HepG2 (cell line): ENCODE data around the gene RAB2B. TPM values are rescaled to one million over a fixed set of nuclear protein-coding genes. Genes with fewer than 3 reads are reported as not detected.

Source experiments
- CHD4 ChIP-seq: fragments of 200-600 bp; sonication (generic); IDR thresholded peaks from 2 replicates; pipeline ENCODE4 v1.7.0; 2017; ENCODE audit warnings: mild to moderate bottlenecking, low read length, borderline replicate concordance
- FOXA3 ChIP-seq: IDR thresholded peaks from 2 replicates; pipeline ENCODE4 v1.6.1; 2016; ENCODE audit warnings: missing genetic modification reagents, missing compliant biosample characterization
- GABPA ChIP-seq, 2 experiments: IDR thresholded peaks; 2 replicates each; pipeline ENCODE4 v1.6.1; 2011 to 2016; ENCODE audit warnings: low read depth in 2 of 2, low read length in 1 of 2, missing biosample characterization in 1 of 2, missing genetic modification characterization in 1 of 2
- KDM4B ChIP-seq: sonication (generic); formaldehyde crosslinking; IDR thresholded peaks from 2 replicates; pipeline ENCODE4 v1.4.0; 2020; ENCODE audit warnings: missing genetic modification reagents
- PHF8 ChIP-seq: sonication (generic); formaldehyde crosslinking; IDR thresholded peaks from 2 replicates; pipeline ENCODE4 v1.5.0; 2020; ENCODE audit warnings: missing genetic modification reagents
- RARA ChIP-seq: IDR thresholded peaks from 2 replicates; pipeline ENCODE4 v1.6.1; 2016; ENCODE audit warnings: missing genetic modification reagents, missing compliant biosample characterization
- RBM39 ChIP-seq: fragments of 200-400 bp; formaldehyde crosslinking; IDR thresholded peaks from one replicate; pipeline ENCODE4 v1.6.1; 2018; ENCODE audit warnings: antibody characterized with exemption, mild to moderate bottlenecking, low read depth, low read length; ENCODE audit not compliant: poor library complexity, severe bottlenecking
- ZMAT3 ChIP-seq: sonication (generic); formaldehyde crosslinking; conservative IDR thresholded peaks from 2 replicates; pipeline ENCODE4 v1.7.0; 2021; ENCODE audit warnings: missing genetic modification reagents
- ZNF333 ChIP-seq: sonication (generic); formaldehyde crosslinking; IDR thresholded peaks from 2 replicates; pipeline ENCODE4 v1.4.0; 2020; ENCODE audit warnings: mild to moderate bottlenecking, missing genetic modification reagents, borderline replicate concordance
- ZNF431 ChIP-seq: sonication (generic); formaldehyde crosslinking; IDR thresholded peaks from 2 replicates; pipeline ENCODE4 v1.9.0; 2022; ENCODE audit warnings: missing genetic modification reagents, low read depth, mild to moderate bottlenecking, borderline replicate concordance
- ZNF432 ChIP-seq: sonication (generic); formaldehyde crosslinking; IDR thresholded peaks from 2 replicates; pipeline ENCODE4 v1.5.0; 2020; ENCODE audit warnings: missing genetic modification reagents, mild to moderate bottlenecking, borderline replicate concordance
- ZNF672 ChIP-seq: sonication (generic); formaldehyde crosslinking; IDR thresholded peaks from 2 replicates; pipeline ENCODE4 v1.8.1; 2022; ENCODE audit warnings: missing genetic modification reagents
- ZNF766 ChIP-seq: sonication (generic); formaldehyde crosslinking; IDR thresholded peaks from 2 replicates; pipeline ENCODE4 v1.5.0; 2020; ENCODE audit warnings: missing genetic modification reagents, borderline replicate concordance
- polyA plus RNA-seq, 8 experiments: library from polyadenylated mRNA; depleted of rRNA in 3 of 8; stranded (reverse) in 7 of 8; unstranded in 1 of 8; fragments of >200 nt; fragmentation: Illumina TruSeq in 4 of 8; extraction: Trizol in 4 of 8; gene quantifications; 2 replicates each; pipeline versions ENCODE4 v1.2.1 to v1.2.3, GENCODE V29; 2011 to 2016; ENCODE audit warnings: low read depth in 4 of 8, missing spikeins in 1 of 8, mixed read lengths in 1 of 8; ENCODE audit not compliant: insufficient read depth in 1 of 8
- total RNA-seq, 5 experiments: library from RNA; depleted of rRNA; stranded (reverse); fragments of >200 nt; fragmentation: Illumina TruSeq; extraction: Trizol; gene quantifications; 2 replicates each; pipeline ENCODE4 v1.2.3, GENCODE V29; 2016; ENCODE audit warnings: low read depth in 1 of 5
- TF ChIP-seq, protein P1 (sequence below): sonication (generic); formaldehyde crosslinking; IDR thresholded peaks from 2 replicates; pipeline ENCODE4 v1.5.0; 2020; ENCODE audit warnings: missing genetic modification reagents, mild to moderate bottlenecking, borderline replicate concordance
- TF ChIP-seq, protein P2 (sequence below): IDR thresholded peaks from 2 replicates; pipeline ENCODE4 v1.4.0; 2020; ENCODE audit warnings: mild to moderate bottlenecking, missing genetic modification reagents
- TF ChIP-seq, protein P3 (sequence below): IDR thresholded peaks from 2 replicates; pipeline ENCODE4 v1.6.1; 2012; ENCODE audit warnings: low read length, improper control_type of control experiment

RAB2B gene
- total and polyA plus RNA-seq, 2 of the 13 experiments (the other 11 are each of a cell fraction or from before 2014, with no cell fraction given), result 36.0 to 60.6 TPM

DNA sequence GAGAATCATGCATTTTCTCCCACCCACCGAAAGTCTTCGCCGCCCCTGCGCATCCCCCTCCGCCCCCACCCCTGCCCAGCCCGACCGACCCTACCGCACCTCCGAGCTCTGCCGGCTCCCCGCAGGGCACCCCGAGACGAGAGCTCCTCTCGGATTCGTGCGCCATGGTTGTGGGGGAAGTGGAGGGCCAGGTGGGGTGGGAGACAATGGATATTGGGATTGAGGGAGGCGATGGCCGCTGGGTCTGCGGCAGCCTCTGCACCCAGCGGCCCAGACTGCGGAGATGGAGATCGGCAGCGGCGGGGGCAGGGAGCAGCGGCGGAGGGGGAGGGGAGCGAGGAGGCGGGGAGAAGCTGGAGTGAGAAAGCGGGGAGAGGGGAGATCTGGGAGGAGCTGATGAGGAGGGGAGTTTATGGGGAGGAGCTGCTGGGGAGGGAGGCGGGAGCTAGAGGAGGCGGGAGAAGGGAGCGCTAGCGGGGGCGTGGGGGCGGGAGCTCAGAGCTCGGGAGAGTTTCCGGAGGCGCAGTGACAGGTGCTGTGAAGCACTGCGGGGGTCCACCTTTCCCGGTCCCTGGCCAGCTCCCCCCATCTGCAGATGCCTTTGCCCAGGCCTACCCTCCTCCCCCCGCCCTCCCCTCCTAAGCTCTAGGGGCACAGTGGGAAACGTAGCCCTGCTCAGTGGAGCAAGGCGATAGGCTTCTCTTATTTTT is 49.4 kb upstream of the RAB2B start, which contains the start of gene SALL2 (continued):
- TF ChIP-seq GABPA (IDR thresholded peaks at IDR 0.05; ENCODE audit: low read depth, low read length) (no peak; the same call in 1 of the 2 replicates), GABPA (CRISPR knock-in tag; IDR thresholded peaks at IDR 0.05; ENCODE audit: low read depth) (peak; percentile 63), ZNF333 (CRISPR knock-in tag) (peak; percentile 45; the same call in 1 of the 2 replicates), ZMAT3 (CRISPR knock-in tag) (no peak; the same call in 1 of the 2 replicates), ZNF766 (CRISPR knock-in tag) (0 out of 2 replicates have a peak, but pooled peaks have one; percentile 17), RBM39 (peak; percentile 41), PHF8 (CRISPR knock-in tag) (peak; percentile 55; the same call in 1 of the 2 replicates), RARA (CRISPR knock-in tag) (no peak), ZNF432 (CRISPR knock-in tag) (no peak), ZNF672 (CRISPR knock-in tag) (no peak), FOXA3 (CRISPR knock-in tag) (no peak), CHD4 (no peak), KDM4B (CRISPR knock-in tag) (no peak), ZNF431 (no peak)
- TF ChIP-seq, protein P1, sequence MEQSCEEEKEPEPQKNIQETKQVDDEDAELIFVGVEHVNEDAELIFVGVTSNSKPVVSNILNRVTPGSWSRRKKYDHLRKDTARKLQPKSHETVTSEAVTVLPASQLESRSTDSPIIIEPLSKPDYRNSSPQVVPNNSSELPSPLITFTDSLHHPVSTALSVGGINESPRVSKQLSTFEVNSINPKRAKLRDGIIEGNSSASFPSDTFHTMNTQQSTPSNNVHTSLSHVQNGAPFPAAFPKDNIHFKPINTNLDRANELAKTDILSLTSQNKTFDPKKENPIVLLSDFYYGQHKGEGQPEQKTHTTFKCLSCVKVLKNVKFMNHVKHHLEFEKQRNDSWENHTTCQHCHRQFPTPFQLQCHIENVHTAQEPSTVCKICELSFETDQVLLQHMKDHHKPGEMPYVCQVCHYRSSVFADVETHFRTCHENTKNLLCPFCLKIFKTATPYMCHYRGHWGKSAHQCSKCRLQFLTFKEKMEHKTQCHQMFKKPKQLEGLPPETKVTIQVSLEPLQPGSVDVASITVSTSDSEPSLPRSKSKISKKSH (CRISPR knock-in tag), result 0 out of 2 replicates have a peak, but pooled peaks have one; percentile 42
- TF ChIP-seq, protein P2, sequence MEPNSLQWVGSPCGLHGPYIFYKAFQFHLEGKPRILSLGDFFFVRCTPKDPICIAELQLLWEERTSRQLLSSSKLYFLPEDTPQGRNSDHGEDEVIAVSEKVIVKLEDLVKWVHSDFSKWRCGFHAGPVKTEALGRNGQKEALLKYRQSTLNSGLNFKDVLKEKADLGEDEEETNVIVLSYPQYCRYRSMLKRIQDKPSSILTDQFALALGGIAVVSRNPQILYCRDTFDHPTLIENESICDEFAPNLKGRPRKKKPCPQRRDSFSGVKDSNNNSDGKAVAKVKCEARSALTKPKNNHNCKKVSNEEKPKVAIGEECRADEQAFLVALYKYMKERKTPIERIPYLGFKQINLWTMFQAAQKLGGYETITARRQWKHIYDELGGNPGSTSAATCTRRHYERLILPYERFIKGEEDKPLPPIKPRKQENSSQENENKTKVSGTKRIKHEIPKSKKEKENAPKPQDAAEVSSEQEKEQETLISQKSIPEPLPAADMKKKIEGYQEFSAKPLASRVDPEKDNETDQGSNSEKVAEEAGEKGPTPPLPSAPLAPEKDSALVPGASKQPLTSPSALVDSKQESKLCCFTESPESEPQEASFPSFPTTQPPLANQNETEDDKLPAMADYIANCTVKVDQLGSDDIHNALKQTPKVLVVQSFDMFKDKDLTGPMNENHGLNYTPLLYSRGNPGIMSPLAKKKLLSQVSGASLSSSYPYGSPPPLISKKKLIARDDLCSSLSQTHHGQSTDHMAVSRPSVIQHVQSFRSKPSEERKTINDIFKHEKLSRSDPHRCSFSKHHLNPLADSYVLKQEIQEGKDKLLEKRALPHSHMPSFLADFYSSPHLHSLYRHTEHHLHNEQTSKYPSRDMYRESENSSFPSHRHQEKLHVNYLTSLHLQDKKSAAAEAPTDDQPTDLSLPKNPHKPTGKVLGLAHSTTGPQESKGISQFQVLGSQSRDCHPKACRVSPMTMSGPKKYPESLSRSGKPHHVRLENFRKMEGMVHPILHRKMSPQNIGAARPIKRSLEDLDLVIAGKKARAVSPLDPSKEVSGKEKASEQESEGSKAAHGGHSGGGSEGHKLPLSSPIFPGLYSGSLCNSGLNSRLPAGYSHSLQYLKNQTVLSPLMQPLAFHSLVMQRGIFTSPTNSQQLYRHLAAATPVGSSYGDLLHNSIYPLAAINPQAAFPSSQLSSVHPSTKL (CRISPR knock-in tag), result no peak; the same call in 1 of the 2 replicates
- TF ChIP-seq, protein P3, sequence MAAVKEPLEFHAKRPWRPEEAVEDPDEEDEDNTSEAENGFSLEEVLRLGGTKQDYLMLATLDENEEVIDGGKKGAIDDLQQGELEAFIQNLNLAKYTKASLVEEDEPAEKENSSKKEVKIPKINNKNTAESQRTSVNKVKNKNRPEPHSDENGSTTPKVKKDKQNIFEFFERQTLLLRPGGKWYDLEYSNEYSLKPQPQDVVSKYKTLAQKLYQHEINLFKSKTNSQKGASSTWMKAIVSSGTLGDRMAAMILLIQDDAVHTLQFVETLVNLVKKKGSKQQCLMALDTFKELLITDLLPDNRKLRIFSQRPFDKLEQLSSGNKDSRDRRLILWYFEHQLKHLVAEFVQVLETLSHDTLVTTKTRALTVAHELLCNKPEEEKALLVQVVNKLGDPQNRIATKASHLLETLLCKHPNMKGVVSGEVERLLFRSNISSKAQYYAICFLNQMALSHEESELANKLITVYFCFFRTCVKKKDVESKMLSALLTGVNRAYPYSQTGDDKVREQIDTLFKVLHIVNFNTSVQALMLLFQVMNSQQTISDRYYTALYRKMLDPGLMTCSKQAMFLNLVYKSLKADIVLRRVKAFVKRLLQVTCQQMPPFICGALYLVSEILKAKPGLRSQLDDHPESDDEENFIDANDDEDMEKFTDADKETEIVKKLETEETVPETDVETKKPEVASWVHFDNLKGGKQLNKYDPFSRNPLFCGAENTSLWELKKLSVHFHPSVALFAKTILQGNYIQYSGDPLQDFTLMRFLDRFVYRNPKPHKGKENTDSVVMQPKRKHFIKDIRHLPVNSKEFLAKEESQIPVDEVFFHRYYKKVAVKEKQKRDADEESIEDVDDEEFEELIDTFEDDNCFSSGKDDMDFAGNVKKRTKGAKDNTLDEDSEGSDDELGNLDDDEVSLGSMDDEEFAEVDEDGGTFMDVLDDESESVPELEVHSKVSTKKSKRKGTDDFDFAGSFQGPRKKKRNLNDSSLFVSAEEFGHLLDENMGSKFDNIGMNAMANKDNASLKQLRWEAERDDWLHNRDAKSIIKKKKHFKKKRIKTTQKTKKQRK, result no peak
